A549 treated with AZD2906 at 1 μM for 4 hours (cell line): ENCODE results near the gene RLIM. TPM values are rescaled to one million over a fixed set of nuclear protein-coding genes. Genes with fewer than 3 reads are reported as not detected.

ENCODE experiments used
- total RNA-seq: library from RNA; stranded (reverse); fragments of 200-300 nt; extraction: Qiagen RNA extraction; gene quantifications from 5 replicates; pipeline ENCODE4 v1.2.3, GENCODE V29; 2022

RLIM gene
- 11.9 to 19.5 TPM (median 14.6 TPM) in 5 replicates for total RNA-seq

GRCh38 chrX:74614093-74614909 lies at the start of gene RLIM:
Gene RLIM (minus strand): TSS chrX:74614624. CDS start chrX:74595977, 18,647 bp downstream.

Other genes with a start within 250 kb of the RLIM start
- 17.4 to 22.2 TPM (median 18.7 TPM) in 5 replicates for gene SLC16A2, start 193.1 kb downstream of the RLIM start, total RNA-seq